Measurements from ENCODE around the gene PHACTR3.

PHACTR3 gene

DNA sequence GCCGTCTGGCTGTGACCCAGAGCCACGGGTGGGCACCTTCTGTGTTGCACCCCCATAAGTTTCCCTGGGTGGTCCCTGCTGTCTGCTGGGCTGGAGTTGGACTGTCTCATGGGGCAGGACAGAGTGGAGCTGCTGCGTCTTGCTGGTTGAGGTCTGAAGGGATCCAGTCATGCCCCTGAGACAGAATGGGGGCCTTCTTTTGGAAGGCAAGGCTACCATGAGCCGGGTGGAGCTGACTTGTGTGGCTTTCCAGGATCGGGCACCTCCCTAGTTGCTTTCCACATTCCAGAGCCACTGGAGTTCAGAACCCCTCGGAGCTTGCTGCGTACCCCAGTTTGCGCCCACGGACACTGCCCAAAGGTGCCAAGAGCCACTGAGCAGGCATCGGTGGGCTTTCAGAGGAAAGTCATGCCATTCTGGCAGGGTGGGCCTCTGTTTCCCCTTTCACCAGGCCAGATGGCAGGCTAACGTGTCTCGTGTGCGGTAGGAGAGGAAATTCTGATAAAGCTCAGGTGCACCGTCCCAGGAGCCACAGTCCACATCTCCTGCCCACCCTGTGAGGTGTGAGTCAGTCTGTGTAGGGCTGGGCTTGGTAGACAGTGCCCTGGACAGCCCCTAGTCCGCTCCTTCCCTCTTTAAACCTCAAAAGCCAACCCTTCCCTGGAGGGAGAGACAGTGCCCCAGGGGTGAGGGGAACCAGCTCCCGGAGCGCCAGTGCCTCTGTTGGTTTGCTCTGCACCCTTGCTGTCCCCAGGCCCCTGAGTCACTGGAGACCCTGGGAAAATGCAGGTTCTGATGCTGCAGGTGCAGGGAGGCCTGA is 203.8 kb downstream of the PHACTR3 start:
- Mint-ChIP-seq H3K27ac (no peak overlapping the region), H3K9me3 (no peaks in the 10 kb centered on the region), H3K4me1 (ENCODE audit: low read depth) (no peaks in the 10 kb centered on the region), H3K27me3 (ENCODE audit: low read depth) (peaks cover 4% of the 10 kb centered on the region), H3K4me3 (no peak overlapping the region), H3K36me3 (ENCODE audit: low read depth) (no peaks in the 10 kb centered on the region)

DNA sequence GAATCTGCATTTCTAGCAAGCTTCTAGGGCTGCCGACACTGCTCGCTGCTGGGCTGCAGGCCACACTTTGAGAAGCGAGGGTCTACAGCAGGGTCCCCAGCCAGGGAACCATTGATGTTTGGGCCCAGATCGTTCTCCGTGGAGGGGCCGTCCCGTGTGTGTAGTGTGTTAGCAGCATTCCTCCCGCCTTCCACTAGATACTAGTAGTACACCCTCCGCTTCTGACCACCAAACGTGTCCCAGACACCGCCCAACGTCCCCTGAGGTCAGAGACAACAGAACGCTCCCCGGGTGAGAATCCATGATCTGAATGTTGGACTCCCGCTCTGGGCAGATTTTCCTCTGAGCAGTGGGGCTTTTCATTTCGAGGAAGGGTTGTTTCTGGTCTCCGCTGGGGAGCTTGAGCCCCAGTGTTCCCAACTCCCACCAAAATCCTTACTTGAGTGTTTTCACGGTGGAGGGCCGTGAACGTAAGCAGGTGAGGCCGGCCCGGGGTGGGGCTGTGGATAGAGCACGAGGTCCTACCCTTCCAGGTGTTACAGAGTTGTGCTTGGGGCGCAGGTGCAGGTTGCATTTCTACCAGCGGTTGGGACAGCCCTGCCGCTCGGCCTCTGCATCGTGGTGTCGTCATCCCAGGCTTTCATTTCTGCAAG is 204.5 kb downstream of the PHACTR3 start:
- no peak overlapping the region for H3K27ac Mint-ChIP-seq
- no peaks in the 10 kb centered on the region for H3K36me3 Mint-ChIP-seq (ENCODE audit: low read depth)
- no peaks in the 10 kb centered on the region for H3K9me3 Mint-ChIP-seq
- H3K4me3 Mint-ChIP-seq: no peak overlapping the region
- H3K27me3 Mint-ChIP-seq (ENCODE audit: low read depth): peaks cover 1% of the 10 kb centered on the region
- H3K4me1 Mint-ChIP-seq (ENCODE audit: low read depth): no peaks in the 10 kb centered on the region

DNA sequence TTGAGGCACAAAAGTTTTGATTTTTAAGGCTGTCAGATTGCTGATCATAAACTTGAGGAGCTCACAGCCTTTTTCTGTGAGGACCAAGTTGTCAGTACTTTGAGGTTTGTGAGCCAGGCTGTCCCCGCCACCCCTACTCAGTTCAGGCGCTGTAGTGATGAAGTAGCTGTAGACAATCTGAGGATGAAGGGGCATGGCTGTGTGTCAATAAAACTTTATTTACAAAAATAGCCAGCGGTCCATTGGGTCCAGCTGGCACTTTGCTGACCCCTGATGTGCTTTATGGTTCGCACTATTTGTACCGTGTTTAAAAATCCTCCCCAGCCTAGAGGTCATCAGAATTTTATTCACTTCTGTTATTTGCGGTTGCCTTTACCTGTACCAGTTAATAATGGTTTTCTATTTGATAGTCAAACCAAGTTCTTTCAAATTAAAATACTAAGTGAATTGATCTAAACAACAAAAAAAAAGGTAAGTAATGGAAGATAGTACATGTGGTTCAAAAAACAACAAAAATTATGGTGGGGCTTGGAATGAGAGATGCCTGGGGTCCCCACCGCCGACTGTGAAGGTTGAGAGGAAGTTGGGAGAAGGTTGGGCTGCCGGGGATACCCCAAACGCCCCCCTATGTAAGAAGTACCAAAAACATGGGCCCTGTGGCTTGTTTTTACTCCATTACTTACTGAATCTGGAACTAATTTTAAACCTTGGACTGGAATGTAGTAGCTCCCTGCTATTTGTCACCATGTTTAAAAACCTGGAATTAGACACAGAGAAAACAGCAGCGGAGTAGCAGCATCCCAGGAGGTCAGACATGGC is 205.5 kb downstream of the PHACTR3 start:
- Mint-ChIP-seq H3K4me3 (no peak overlapping the region), H3K36me3 (ENCODE audit: low read depth) (no peaks in the 10 kb centered on the region), H3K9me3 (no peaks in the 10 kb centered on the region), H3K27me3 (ENCODE audit: low read depth) (no peaks in the 10 kb centered on the region), H3K4me1 (ENCODE audit: low read depth) (no peaks in the 10 kb centered on the region), H3K27ac (no peak overlapping the region)

DNA sequence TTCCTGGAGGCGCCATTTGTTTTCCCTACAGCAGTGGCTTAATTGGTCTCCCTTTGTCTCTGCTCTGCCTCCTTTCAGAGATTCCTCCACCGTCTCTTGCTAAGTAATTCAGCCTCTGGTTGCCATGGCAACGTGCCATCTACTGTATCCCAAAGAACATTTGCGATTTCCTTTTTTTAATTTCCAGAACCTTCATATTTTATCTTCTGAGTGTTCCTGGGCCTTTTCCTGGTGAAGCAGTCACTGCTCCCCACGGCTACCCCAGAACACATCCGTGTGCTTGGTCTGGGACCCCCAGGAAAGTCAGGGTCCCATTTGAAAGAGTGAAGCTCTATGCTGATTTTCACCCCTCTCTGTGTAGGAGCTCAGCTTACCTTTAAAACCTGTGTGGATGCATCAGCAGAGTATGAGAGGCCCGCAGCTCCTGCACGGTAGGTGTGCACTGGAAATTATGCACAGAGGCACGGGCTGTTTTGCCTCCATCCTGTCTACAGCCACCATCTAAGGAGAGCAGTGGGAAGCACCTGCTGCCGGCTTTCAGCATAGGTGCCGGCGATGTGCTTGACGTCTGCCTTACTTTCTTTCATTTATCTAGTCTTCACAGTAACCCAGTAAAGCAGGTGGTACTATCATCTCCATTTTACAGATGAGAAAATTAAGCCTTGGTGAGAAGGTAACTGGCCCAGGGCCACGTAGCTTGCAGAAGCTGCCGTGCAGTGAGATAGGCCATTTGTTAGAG is 206.3 kb downstream of the PHACTR3 start:
- Mint-ChIP-seq H3K27ac (no peak overlapping the region), H3K9me3 (no peaks in the 10 kb centered on the region), H3K4me1 (ENCODE audit: low read depth) (no peaks in the 10 kb centered on the region), H3K4me3 (no peak overlapping the region), H3K27me3 (ENCODE audit: low read depth) (no peaks in the 10 kb centered on the region), H3K36me3 (ENCODE audit: low read depth) (no peaks in the 10 kb centered on the region)

DNA sequence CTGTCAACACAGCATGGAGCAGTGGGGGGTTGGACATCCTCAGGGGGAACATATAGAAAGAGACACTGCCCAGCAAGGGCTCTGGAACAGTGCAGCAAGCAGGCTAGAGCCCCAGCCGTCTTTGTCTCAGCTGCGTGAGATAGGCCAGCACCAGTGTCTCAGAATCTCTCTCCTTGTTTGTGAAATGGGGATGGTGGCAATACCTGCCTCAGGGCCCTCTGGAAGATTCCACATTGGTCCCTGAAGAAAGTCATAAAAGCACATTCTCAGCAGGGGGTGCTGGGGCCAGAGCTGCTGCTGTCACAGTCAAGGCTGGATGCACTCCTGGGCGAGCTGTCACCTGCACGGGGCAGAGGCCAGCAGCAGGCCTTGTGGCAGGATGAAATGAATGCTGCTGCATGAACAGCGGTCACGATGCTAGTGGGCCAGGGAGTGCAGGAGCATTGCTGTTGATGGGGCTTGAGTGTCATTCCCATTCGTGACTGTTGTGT is 207.4 kb downstream of the PHACTR3 start:
- H3K27me3 Mint-ChIP-seq (ENCODE audit: low read depth): no peaks in the 10 kb centered on the region
- no peaks in the 10 kb centered on the region for H3K36me3 Mint-ChIP-seq (ENCODE audit: low read depth)
- no peaks in the 10 kb centered on the region for H3K9me3 Mint-ChIP-seq
- no peak overlapping the region for H3K4me3 Mint-ChIP-seq
- H3K4me1 Mint-ChIP-seq (ENCODE audit: low read depth): no peaks in the 10 kb centered on the region
- no peak overlapping the region for H3K27ac Mint-ChIP-seq

DNA sequence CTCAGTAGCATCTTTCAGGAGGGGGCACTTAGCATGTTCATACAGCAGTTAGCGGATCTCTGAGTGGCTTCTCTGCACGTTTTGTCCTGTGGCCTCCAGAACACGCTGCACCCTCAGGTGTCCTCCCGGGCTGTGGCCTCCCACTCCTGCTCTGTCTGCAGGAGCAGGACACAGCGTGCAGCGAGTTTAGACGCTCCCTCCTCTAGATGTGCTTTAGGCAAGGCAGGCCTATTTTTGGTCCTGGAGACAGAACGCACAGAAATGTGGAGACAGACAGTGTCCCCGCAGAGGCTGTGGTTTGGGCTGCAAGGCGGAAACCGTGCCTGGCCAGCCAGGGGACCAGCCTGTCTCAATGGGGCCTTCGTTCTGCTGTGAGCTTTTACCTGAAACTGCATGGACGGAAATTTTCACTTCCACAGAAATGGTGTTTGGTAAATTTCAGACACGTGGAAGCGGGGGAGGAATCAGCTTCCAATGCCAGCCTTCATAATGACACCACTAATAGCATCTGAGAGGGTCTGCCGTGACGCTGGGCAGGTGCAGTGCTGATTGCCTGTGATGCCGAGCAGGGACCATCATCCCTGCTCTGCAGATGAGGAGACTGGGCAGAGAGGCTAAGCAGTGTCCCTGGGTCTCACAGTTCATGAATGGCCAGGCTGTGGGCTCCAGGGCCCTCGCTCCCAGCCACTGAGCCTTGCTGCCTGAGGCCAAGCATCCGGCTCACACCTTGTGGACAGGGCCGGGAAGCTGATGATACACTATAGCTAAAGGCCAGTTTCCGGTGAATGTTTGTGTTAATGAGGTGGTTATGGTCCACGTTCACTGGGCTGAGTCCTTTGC is 208.2 kb downstream of the PHACTR3 start:
- Mint-ChIP-seq H3K4me3 (no peak overlapping the region), H3K9me3 (no peaks in the 10 kb centered on the region), H3K27me3 (ENCODE audit: low read depth) (no peaks in the 10 kb centered on the region), H3K36me3 (ENCODE audit: low read depth) (no peaks in the 10 kb centered on the region), H3K27ac (no peak overlapping the region), H3K4me1 (ENCODE audit: low read depth) (no peaks in the 10 kb centered on the region)

DNA sequence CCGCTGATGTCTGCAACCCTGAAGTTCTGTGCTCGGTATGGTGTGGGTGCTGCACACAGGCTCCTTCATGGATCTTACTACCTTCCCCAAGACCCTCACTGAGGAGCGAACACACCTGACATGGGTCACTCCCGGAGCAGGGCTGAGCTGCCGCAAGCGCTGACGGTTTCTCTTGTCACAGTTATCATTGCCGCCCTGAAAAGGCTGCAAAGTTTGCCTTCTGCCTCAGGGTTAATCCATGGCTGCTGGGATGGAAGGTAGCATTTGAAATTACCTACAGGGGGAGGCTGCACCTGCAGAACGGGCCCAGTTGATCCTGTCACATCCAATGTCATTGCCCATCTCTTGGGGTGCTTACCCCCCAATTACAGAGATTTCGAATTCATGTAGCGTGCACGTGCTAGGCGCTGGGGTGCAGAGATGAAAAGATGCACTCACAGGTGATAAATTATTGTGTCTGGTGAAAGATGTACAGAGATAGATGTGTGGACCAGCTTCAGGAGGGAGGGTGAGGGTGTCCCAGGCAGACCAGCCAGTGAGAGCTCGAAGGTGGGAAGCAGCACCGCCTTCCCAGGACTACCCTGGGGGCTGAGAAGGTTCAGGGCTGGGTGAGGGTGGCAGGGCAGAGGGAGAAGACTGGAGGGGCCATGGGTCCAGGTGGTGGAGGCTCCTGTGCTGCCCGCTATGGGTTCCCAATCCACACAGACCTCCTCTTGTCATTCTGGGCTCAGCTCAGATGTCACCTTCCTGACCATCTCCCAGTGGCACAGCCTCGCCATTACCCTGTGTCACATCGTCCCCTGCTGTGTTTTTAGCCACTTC is 209.0 kb downstream of the PHACTR3 start:
- H3K36me3 Mint-ChIP-seq (ENCODE audit: low read depth): no peaks in the 10 kb centered on the region
- H3K4me3 Mint-ChIP-seq: no peak overlapping the region
- H3K9me3 Mint-ChIP-seq: no peaks in the 10 kb centered on the region
- H3K27me3 Mint-ChIP-seq (ENCODE audit: low read depth): no peaks in the 10 kb centered on the region
- H3K4me1 Mint-ChIP-seq (ENCODE audit: low read depth): no peaks in the 10 kb centered on the region
- no peak overlapping the region for H3K27ac Mint-ChIP-seq

DNA sequence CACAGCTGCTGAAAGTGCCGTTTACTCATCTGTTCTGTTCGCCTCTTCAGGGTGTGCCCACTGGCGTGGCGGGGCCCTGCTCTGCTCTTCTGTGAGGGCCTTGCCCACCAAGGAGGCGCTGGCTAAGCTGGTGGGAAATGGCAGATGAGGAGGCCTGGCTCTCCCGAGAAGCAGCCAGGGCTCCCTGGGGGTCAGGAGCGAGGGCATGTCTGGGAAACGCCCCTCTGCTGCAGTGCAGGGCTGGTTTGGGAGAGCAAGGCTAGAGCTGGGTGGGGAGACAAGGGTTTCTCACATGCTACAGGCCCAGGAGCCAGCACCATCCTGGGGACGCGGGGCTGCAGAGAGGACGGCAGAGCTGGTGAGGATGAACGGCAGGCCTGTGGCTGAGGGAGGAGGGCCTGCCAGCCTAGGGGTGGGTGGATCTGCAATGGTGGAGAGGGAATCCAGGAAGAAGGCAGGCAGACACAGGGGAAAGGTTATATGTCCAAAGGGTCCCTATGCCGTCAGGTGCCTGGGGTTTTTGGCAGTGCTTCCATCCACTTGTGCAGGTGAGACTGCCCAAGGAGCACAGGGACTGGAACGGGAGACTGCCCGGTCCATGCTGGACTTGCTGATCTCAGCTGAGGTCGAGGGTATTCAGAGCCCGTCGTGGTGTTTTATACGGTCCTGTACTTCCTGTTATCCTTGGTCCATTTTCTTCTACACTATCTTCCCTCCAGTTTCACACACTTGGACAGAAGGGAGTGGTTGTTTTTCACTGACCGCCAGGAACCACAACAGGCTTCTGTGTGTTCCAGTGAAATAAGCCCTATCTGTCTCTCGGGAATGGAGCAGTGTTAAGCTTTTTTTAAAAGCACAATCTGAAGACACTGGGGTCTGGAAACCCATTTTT is 209.9 kb downstream of the PHACTR3 start:
- Mint-ChIP-seq H3K4me3 (no peak overlapping the region), H3K4me1 (ENCODE audit: low read depth) (no peaks in the 10 kb centered on the region), H3K9me3 (no peaks in the 10 kb centered on the region), H3K36me3 (ENCODE audit: low read depth) (no peaks in the 10 kb centered on the region), H3K27ac (no peak overlapping the region), H3K27me3 (ENCODE audit: low read depth) (no peaks in the 10 kb centered on the region)

DNA sequence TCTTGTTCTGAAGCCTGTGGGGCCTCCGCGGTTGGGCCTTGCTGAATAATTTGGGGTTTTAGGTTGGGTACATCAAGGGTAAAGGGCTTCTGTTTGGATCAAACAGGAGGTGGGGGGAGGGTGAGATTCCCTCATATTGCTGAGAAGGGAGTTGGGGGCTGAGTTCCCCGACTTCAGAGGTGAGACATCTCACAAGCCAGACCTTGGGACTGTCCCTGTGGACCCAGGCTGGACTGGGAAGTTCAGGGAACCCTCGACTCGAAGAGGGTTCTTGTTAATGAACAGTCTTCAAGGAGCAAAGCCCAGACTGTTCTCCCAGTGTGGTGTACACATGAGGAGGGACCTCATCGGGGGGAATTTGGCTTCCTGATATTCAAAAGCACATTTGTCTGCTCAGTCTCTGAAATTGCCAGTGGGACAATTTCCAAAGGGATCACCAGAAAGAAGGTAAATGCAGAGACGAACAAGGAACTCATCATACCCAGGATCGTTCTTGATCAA is 210.6 kb downstream of the PHACTR3 start:
- H3K4me3 Mint-ChIP-seq: no peak overlapping the region
- H3K9me3 Mint-ChIP-seq: no peaks in the 10 kb centered on the region
- no peaks in the 10 kb centered on the region for H3K27me3 Mint-ChIP-seq (ENCODE audit: low read depth)
- H3K4me1 Mint-ChIP-seq (ENCODE audit: low read depth): no peaks in the 10 kb centered on the region
- H3K36me3 Mint-ChIP-seq (ENCODE audit: low read depth): no peaks in the 10 kb centered on the region
- H3K27ac Mint-ChIP-seq: no peak overlapping the region

DNA sequence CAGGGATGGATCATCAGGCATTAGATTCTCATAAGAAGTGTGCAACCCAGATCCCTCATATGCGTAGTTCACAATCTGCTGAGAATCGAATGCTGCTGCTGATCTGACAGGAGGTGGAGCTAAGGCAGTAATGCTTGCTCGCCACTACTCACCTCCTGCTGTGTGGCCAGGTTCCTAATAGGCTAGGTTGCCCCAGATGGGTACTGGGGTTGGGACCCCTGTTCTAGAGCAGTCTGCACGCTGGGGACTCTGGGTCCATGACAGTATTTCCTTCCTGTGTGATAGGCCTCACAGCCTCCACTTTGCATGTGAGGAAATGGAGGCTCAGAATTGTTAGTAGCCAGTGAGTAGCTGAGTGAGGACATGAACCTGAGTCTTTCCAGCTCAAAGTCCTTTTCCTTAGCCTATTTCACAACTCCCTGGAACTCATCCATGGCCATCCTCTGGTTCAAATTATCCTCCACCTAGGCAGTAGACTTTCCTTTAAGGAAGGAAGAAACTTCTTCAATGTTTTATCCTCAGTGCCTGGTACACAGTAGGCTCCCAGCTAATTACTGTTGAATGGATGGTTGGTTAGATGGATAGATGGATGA is 211.9 kb downstream of the PHACTR3 start:
- Mint-ChIP-seq H3K27me3 (ENCODE audit: low read depth) (no peaks in the 10 kb centered on the region), H3K9me3 (no peaks in the 10 kb centered on the region), H3K4me1 (ENCODE audit: low read depth) (no peaks in the 10 kb centered on the region), H3K36me3 (ENCODE audit: low read depth) (no peaks in the 10 kb centered on the region), H3K4me3 (no peak overlapping the region), H3K27ac (no peak overlapping the region)

DNA sequence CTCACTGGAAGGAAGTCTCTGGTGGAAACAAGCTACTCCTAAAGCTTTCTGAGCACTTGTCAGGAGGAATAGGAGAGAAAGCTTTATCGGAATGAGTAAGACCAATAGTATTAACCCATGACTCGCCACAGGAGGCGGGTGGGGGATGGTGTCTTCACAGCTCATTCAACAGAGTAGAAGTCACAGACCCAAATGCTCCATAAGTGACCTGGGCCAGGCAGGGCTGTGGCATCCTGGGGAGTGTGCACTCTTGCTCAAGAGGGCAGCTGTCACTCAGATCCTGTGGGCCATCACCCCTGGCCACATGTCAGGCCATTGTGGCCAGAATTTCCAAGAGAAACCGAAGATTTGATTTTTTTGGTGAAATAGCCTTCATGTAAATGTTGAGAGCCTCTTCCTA is 213.1 kb downstream of the PHACTR3 start:
- no peaks in the 10 kb centered on the region for H3K9me3 Mint-ChIP-seq
- no peaks in the 10 kb centered on the region for H3K36me3 Mint-ChIP-seq (ENCODE audit: low read depth)
- no peak overlapping the region for H3K27ac Mint-ChIP-seq
- no peaks in the 10 kb centered on the region for H3K4me1 Mint-ChIP-seq (ENCODE audit: low read depth)
- no peak overlapping the region for H3K4me3 Mint-ChIP-seq
- no peaks in the 10 kb centered on the region for H3K27me3 Mint-ChIP-seq (ENCODE audit: low read depth)

Data from T-helper 1 cell treated with Interleukin-12 subunit alpha and Interleukin-12 subunit beta and Interleukin-4 antibody, amounts not matched to agents 30 μg/mL and 1 μg/mL, for 36 hours (primary cell).